Fibroblast of pulmonary artery (primary cell): ENCODE data around the gene DPP4.
"Not testable (repeated sequence)": the region's sequence is repeated elsewhere in the genome, so short reads cannot be mapped to it uniquely, and the experiment has no call there.

Experiments
- DNase-seq: peaks from one replicate; pipeline ENCODE4 v3.0.0-alpha.2; 2010; ENCODE audit warnings: low read depth
- H3K4me3 ChIP-seq: replicated peaks from 2 replicates; pipeline ENCODE4 v1.5.1; 2011; ENCODE audit warnings: low read depth, mild to moderate bottlenecking, control low read depth, low read length, moderate library complexity
- TF ChIP-seq, protein P1 (sequence below): IDR thresholded peaks from 2 replicates; pipeline ENCODE4 v1.5.1; 2011; ENCODE audit warnings: mild to moderate bottlenecking, control low read depth, low read length, inconsistent platforms; ENCODE audit errors: missing control alignments

DPP4 gene

DNA sequence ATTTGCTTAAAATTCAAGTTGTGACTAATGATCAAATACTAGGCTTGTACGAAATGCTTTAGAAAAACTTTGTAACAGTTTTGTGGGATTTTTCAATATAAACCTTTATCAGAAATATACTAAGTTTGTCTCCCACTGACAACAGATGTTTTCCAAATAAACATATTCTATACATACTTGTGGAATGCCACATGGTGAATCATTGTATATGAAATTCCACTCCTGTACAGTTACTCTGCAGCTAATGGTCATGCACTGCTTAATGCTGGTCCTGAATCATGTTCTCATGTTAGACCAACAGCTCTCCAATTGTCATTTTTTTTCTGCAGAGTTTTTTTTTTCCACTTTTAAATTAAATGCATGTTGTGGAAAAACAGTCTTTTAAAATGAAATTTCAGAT is 90.1 kb downstream of the DPP4 start:
- DNase-seq, result no peak
- TF ChIP-seq, protein P1, sequence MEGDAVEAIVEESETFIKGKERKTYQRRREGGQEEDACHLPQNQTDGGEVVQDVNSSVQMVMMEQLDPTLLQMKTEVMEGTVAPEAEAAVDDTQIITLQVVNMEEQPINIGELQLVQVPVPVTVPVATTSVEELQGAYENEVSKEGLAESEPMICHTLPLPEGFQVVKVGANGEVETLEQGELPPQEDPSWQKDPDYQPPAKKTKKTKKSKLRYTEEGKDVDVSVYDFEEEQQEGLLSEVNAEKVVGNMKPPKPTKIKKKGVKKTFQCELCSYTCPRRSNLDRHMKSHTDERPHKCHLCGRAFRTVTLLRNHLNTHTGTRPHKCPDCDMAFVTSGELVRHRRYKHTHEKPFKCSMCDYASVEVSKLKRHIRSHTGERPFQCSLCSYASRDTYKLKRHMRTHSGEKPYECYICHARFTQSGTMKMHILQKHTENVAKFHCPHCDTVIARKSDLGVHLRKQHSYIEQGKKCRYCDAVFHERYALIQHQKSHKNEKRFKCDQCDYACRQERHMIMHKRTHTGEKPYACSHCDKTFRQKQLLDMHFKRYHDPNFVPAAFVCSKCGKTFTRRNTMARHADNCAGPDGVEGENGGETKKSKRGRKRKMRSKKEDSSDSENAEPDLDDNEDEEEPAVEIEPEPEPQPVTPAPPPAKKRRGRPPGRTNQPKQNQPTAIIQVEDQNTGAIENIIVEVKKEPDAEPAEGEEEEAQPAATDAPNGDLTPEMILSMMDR, result no peak

GRCh38 chr2:161983331-161983651 is 90.7 kb downstream of the DPP4 start:
- no peak for DNase-seq
- H3K4me3 ChIP-seq, result no peak overlapping the region
- TF ChIP-seq, protein P1, result no peak

More for the DNA sequence above, 90.1 kb downstream of the DPP4 start:
- no peak overlapping the region for H3K4me3 ChIP-seq

DNA sequence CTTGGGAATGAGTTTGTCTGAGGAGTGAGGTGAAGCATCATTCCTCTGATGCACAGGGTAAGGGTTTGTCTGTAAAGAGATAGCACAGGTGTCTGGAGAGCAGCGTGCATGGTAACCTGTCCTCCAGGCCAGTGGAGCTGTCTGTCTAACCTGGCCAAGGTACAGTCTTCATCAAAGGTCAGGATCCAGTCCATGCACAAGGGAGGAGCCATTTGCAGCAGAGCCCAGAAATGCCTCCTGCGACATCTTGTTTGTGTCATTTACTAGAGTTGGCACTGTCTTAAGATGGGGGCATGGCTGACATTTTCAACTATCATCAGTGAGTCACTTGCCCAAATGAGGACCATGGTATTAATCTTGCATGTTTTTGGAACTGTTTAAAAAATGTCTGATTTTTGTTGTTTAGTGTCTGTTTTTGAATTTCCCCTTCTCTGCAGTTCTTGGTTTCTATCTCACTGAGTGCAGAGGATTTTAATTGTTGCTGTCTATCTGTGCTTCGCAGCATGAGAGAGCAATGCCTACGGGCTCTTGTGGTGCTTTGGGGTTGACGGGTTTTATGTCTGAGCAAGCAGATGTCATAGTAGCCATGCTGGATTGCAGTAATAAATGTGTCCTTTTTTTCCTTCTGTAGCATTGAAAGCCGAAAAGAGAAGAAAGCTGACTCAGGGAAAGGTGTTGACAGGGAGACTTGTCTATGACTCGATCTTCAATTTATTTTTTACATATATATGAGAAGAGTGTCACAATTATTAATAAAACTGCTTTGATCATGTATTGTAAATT is 91.3 kb downstream of the DPP4 start:
- TF ChIP-seq, protein P1, result no peak
- DNase-seq, result no peak
- H3K4me3 ChIP-seq, result no peak overlapping the region

DNA sequence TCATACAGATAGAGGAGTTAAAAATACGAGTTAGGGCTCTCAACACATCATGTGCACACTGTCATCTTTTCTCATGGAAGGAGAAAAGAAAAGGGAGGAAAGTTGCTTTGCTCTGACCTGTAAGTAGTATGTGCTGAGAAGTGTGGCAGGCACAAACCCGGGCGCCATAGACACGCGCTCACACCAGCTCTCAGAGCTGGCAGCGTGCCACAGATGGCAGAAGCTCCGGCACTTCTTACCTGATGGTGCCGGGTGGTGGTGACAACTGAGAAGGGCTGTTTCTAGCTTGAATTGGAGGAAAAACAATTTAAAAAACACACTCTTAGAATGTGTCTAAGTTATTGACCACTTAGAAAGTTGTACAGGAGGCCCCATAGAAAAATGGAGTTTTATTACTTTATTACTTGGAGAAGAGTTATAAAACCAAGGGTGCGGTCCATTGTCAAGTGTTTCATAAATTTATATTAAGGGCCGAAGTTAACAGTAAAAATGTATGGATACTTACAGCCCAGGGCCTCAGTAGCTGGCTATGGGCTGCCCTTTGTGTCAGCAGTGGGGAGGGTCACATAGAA is 92.2 kb downstream of the DPP4 start:
- TF ChIP-seq, protein P1, result no peak
- no peak for DNase-seq
- H3K4me3 ChIP-seq, result no peak overlapping the region

- no peak for DNase-seq
- no peak overlapping the region for H3K4me3 ChIP-seq
- TF ChIP-seq, protein P1, result no peak
Observed at GRCh38 chr2:161980976-161981375, 93.0 kb downstream of the DPP4 start.

GRCh38 chr2:161979490-161979889 is 94.5 kb downstream of the DPP4 start:
- TF ChIP-seq, protein P1, result no peak

DNA sequence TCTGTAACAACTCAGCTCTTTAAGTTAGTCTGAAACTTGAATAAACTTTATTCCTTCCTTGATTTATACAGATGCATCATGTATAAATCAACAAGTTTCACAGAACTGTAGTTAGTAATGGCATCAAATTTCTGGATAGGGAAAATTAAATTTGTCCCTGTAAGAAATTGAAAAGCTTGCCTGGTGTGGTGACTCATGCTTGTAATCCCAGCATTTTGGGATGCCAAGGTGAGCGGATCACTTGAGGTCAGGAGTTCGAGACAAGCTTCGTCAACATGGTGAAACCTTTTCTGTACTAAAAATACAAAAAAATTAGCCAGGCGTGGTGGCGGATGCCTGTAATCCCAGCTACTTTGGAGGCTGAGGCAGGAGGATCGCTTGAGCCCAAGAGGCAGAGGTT is 96.1 kb downstream of the DPP4 start:
- H3K4me3 ChIP-seq, DNase-seq: not testable (repeated sequence)

More at GRCh38 chr2:161979490-161979889, 94.5 kb downstream of the DPP4 start:
- no peak overlapping the region for H3K4me3 ChIP-seq
- no peak for DNase-seq
